H9 (cell line): ENCODE data around the gene MICAL3. TPM values are rescaled to one million over a fixed set of nuclear protein-coding genes. Genes with fewer than 3 reads are reported as not detected.

Experiments
- DNase-seq: peaks from one replicate; pipeline ENCODE4 v3.0.0-alpha.2; 2017
- H2AFZ ChIP-seq: one replicate; pipeline ENCODE4 v1.6.1; 2013; ENCODE audit warnings: mild to moderate bottlenecking, low read length, control low read depth, moderate library complexity
- H2AK5ac ChIP-seq: 2 replicates; pipeline ENCODE4 v1.6.1; 2013; ENCODE audit warnings: low read length, control low read depth, mixed read lengths; ENCODE audit not compliant: insufficient read length
- H2BK120ac ChIP-seq: one replicate; pipeline ENCODE4 v1.6.1; 2013; ENCODE audit warnings: low read depth, mild to moderate bottlenecking, low read length, control low read depth, inconsistent platforms; ENCODE audit not compliant: poor library complexity, severe bottlenecking
- H2BK12ac ChIP-seq: 2 replicates; pipeline ENCODE4 v1.6.1; 2013; ENCODE audit warnings: low read length, control low read depth, mixed read lengths, low read depth; ENCODE audit not compliant: insufficient read length
- H2BK15ac ChIP-seq: 2 replicates; pipeline ENCODE4 v1.6.1; 2013; ENCODE audit warnings: low read depth, low read length, control low read depth
- H2BK20ac ChIP-seq: one replicate; pipeline ENCODE4 v1.6.1; 2013; ENCODE audit warnings: low read depth, mild to moderate bottlenecking, low read length, control low read depth, inconsistent platforms; ENCODE audit not compliant: poor library complexity, severe bottlenecking
- H2BK5ac ChIP-seq: 2 replicates; pipeline ENCODE4 v1.6.1; 2013; ENCODE audit warnings: low read length, control low read depth, mixed read lengths; ENCODE audit not compliant: insufficient read length
- H3K14ac ChIP-seq: 2 replicates; pipeline ENCODE4 v1.6.1; 2013; ENCODE audit warnings: low read length, control low read depth; ENCODE audit not compliant: insufficient read depth
- H3K18ac ChIP-seq: 2 replicates; pipeline ENCODE4 v1.6.1; 2013; ENCODE audit warnings: low read depth, mild to moderate bottlenecking, mixed read lengths, low read length, control low read depth; ENCODE audit not compliant: insufficient read length
- H3K23ac ChIP-seq: 2 replicates; pipeline ENCODE4 v1.6.1; 2013; ENCODE audit warnings: low read length, control low read depth, mixed read lengths, low read depth; ENCODE audit not compliant: insufficient read length
- H3K23me2 ChIP-seq: 2 replicates; pipeline ENCODE4 v1.6.1; 2013; ENCODE audit warnings: low read depth, mild to moderate bottlenecking, mixed read lengths, low read length, control low read depth; ENCODE audit not compliant: insufficient read length, poor library complexity, severe bottlenecking
- H3K27ac ChIP-seq: 2 replicates; pipeline ENCODE4 v1.5.1; 2013; ENCODE audit warnings: low read length, control low read depth, mixed read lengths, low read depth; ENCODE audit not compliant: insufficient read length
- H3K27me3 ChIP-seq: 2 replicates; pipeline ENCODE4 v1.6.1; 2013; ENCODE audit warnings: low read length, control low read depth, inconsistent platforms; ENCODE audit not compliant: insufficient read depth
- H3K4ac ChIP-seq: 2 replicates; pipeline ENCODE4 v1.6.1; 2013; ENCODE audit warnings: low read depth, mild to moderate bottlenecking, control low read depth, inconsistent platforms, low read length, moderate library complexity
- H3K4me1 ChIP-seq: 2 replicates; pipeline ENCODE4 v1.6.1; 2013; ENCODE audit warnings: low read length, control low read depth, inconsistent platforms; ENCODE audit not compliant: insufficient read depth
- H3K4me2 ChIP-seq: 2 replicates; pipeline ENCODE4 v1.6.1; 2013; ENCODE audit warnings: low read length, control low read depth, mixed read lengths; ENCODE audit not compliant: insufficient read length, insufficient read depth
- H3K56ac ChIP-seq: 2 replicates; pipeline ENCODE4 v1.6.1; 2013; ENCODE audit warnings: low read depth, mild to moderate bottlenecking, mixed read lengths, low read length, control low read depth; ENCODE audit not compliant: insufficient read length
- H3K79me1 ChIP-seq: 2 replicates; pipeline ENCODE4 v1.6.1; 2013; ENCODE audit warnings: low read depth, mild to moderate bottlenecking, moderate library complexity, low read length, control low read depth, inconsistent platforms; ENCODE audit not compliant: insufficient read depth, poor library complexity, severe bottlenecking
- H3K79me2 ChIP-seq: 2 replicates; pipeline ENCODE4 v1.6.1; 2013; ENCODE audit warnings: low read length, control low read depth, inconsistent platforms; ENCODE audit not compliant: insufficient read depth
- H3K9ac ChIP-seq: 2 replicates; pipeline ENCODE4 v1.6.1; 2013; ENCODE audit warnings: low read length, control low read depth, mixed read lengths; ENCODE audit not compliant: insufficient read length; ENCODE audit errors: extremely low read depth
- H3K9me3 ChIP-seq: one replicate; pipeline ENCODE4 v1.6.1; 2013; ENCODE audit warnings: low read depth, low read length, inconsistent platforms; ENCODE audit not compliant: control insufficient read depth
- H3T11ph ChIP-seq: one replicate; pipeline ENCODE4 v1.6.1; 2013; ENCODE audit warnings: mild to moderate bottlenecking, low read length, control low read depth, inconsistent platforms
- H4K20me1 ChIP-seq: one replicate; pipeline ENCODE4 v1.6.1; 2013; ENCODE audit not compliant: control insufficient read depth, insufficient read length, insufficient read depth
- H4K5ac ChIP-seq: 2 replicates; pipeline ENCODE4 v1.6.1; 2013; ENCODE audit warnings: low read depth, mild to moderate bottlenecking, mixed read lengths, low read length, control low read depth; ENCODE audit not compliant: insufficient read length
- H4K8ac ChIP-seq: replicated peaks from 2 replicates; pipeline ENCODE4 v1.6.1; 2013; ENCODE audit warnings: low read length, control low read depth, mixed read lengths, low read depth; ENCODE audit not compliant: insufficient read length
- H4K91ac ChIP-seq: 2 replicates; pipeline ENCODE4 v1.6.1; 2013; ENCODE audit warnings: low read depth, mild to moderate bottlenecking, moderate library complexity, mixed read lengths, low read length, control low read depth; ENCODE audit not compliant: insufficient read length
- H3K27ac Mint-ChIP-seq, 3 experiments: 2 replicates in 2 of 3; 3 replicates in 1 of 3; pipeline ENCODE4 v1.8.0; 2020 to 2021; ENCODE audit warnings: mixed read lengths in 3 of 3, mild to moderate bottlenecking in 1 of 3, moderate library complexity in 1 of 3
- H3K27me3 Mint-ChIP-seq: 2 replicates; pipeline ENCODE4 v1.8.0; 2021; ENCODE audit warnings: low read depth, mild to moderate bottlenecking, moderate library complexity, mixed read lengths
- H3K36me3 Mint-ChIP-seq, 3 experiments: 2 replicates in 2 of 3; 3 replicates in 1 of 3; pipeline ENCODE4 v1.8.0; 2020 to 2021; ENCODE audit warnings: low read depth in 3 of 3, mixed read lengths in 3 of 3; ENCODE audit not compliant: insufficient read depth in 1 of 3
- H3K4me1 Mint-ChIP-seq, 2 experiments: 2 replicates each; pipeline ENCODE4 v1.8.0; 2020; ENCODE audit warnings: mixed read lengths in 2 of 2
- H3K4me3 Mint-ChIP-seq, 2 experiments: 2 replicates in 1 of 2; 3 replicates in 1 of 2; pipeline ENCODE4 v1.8.0; 2020 to 2021; ENCODE audit warnings: mild to moderate bottlenecking in 2 of 2, mixed read lengths in 2 of 2, moderate library complexity in 1 of 2
- H3K9me3 Mint-ChIP-seq, 2 experiments: 2 replicates in 1 of 2; 3 replicates in 1 of 2; pipeline ENCODE4 v1.8.0; 2020; ENCODE audit warnings: mild to moderate bottlenecking in 2 of 2, mixed read lengths in 2 of 2, moderate library complexity in 1 of 2
- CTCF ChIP-seq: fragments of 200-600 bp; sonication (generic); conservative IDR thresholded peaks from 3 replicates; pipeline ENCODE4 v1.8.0; 2021; ENCODE audit warnings: antibody characterized with exemption, mild to moderate bottlenecking
- WGBS: extraction: QIAGEN DNeasy Blood & Tissue Kit; methylation state at CpG from one replicate; pipeline ENCODE4 v1.1.7; 2013; ENCODE audit warnings: missing lambda C conversion rate, low lambda C conversion rate, mixed read lengths; ENCODE audit not compliant: insufficient read length; ENCODE audit errors: extremely low coverage; 5-methylcytosine and 5-hydroxymethylcytosine counted together
- total RNA-seq: library from RNA; stranded (reverse); gene quantifications from 2 replicates; pipeline ENCODE4 v1.2.1, GENCODE V29; 2021

Gene MICAL3
- total RNA-seq, 1 experiment from 2014 or later, result 50.2 TPM

GRCh38 chr22:17804331-17805080 lies 219.9 kb downstream of the MICAL3 start:
- no peaks in the 10 kb centered on the region for H3K23me2 ChIP-seq
- H3K56ac ChIP-seq, result no peak overlapping the region
- no peak overlapping the region for H2BK12ac ChIP-seq
- no peak overlapping the region for H3T11ph ChIP-seq
- peak overlapping the region in 2 of 3 experiments; percentile 17 to 41; a peak in 4 of 7 replicates for H3K27ac Mint-ChIP-seq
- no peak overlapping the region for H3K18ac ChIP-seq
- H2BK15ac ChIP-seq, result no peak overlapping the region
- no peaks in the 10 kb centered on the region for H4K20me1 ChIP-seq
- no peaks in the 10 kb centered on the region for H3K27me3 ChIP-seq
- no peak overlapping the region for H4K8ac ChIP-seq
- no peak for DNase-seq
- H3K27me3 Mint-ChIP-seq, result no peaks in the 10 kb centered on the region
- no peak for TF ChIP-seq CTCF
- H2BK120ac ChIP-seq, result no peak overlapping the region
- no peak overlapping the region for H3K4me2 ChIP-seq
- no peaks in the 10 kb centered on the region for H3K79me2 ChIP-seq
- no peak overlapping the region for H4K5ac ChIP-seq
- H2AFZ ChIP-seq, result no peak overlapping the region
- no peak overlapping the region for H3K9ac ChIP-seq
- no peaks in the 10 kb centered on the region for H3K4me1 ChIP-seq
- no peak overlapping the region for H2BK20ac ChIP-seq
- no peak overlapping the region for H3K27ac ChIP-seq
- H3K36me3 Mint-ChIP-seq, result peaks cover 9 to 32% (median 26%) of the 10 kb centered on the region in 3 experiments; a peak in 6 of 7 replicates
- no peak overlapping the region; the same call in 1 of the 2 replicates for H3K14ac ChIP-seq
- H3K4ac ChIP-seq, result no peak overlapping the region
- peaks cover 5 to 11% of the 10 kb centered on the region in 2 experiments; a peak in 3 of 4 replicates for H3K4me1 Mint-ChIP-seq
- no peaks in the 10 kb centered on the region for H3K9me3 Mint-ChIP-seq
- no peak overlapping the region for H2BK5ac ChIP-seq
- no peak overlapping the region for H3K4me3 Mint-ChIP-seq
- no peaks in the 10 kb centered on the region for H3K79me1 ChIP-seq
- no peak overlapping the region for H4K91ac ChIP-seq
- H2AK5ac ChIP-seq, result no peak overlapping the region
- no peak overlapping the region for H3K23ac ChIP-seq
- no peaks in the 10 kb centered on the region for H3K9me3 ChIP-seq
- no CpG with 5 or more reads among the region's 22 CpGs for WGBS
